Ovary (tissue), 9 donors: ENCODE results near the gene PHF2. TPM values are rescaled to one million over a fixed set of nuclear protein-coding genes. Genes with fewer than 3 reads are reported as not detected.

Experiments
- DNase-seq, 5 donors: peaks; one replicate each; pipeline ENCODE4 v3.0.0-alpha.2; 2019 to 2020
- H3K27ac ChIP-seq, 2 donors: fragments of 200-600 bp; one replicate each; pipeline versions ENCODE4 v1.5.1 to v1.8.0; 2019 to 2022
- H3K27me3 ChIP-seq: fragments of 200-600 bp; one replicate; pipeline ENCODE4 v1.8.0; 2022
- H3K36me3 ChIP-seq: fragments of 200-600 bp; sonication (generic); one replicate; pipeline ENCODE4 v1.5.1; 2019
- H3K4me1 ChIP-seq: one replicate; pipeline ENCODE4 v1.8.1; 2013; ENCODE audit warnings: mild to moderate bottlenecking, moderate library complexity; ENCODE audit not compliant: insufficient read depth
- H3K4me3 ChIP-seq: fragments of 200-600 bp; sonication (generic); one replicate; pipeline ENCODE4 v1.5.1; 2017
- H3K9me3 ChIP-seq, 2 donors: fragments of 200-600 bp in 1 of 2; sonication (generic) in 1 of 2; one replicate each; pipeline versions ENCODE4 v1.5.1 to v1.8.1; 2013 to 2019; ENCODE audit warnings: mild to moderate bottlenecking in 1 of 2, moderate library complexity in 1 of 2
- CTCF ChIP-seq, 3 donors: fragments of 450-650 bp in 2 of 3; fragments of 200-600 bp in 1 of 3; IDR thresholded peaks; one replicate each; pipeline versions ENCODE4 v1.5.1 to v1.8.0; 2016 to 2022; ENCODE audit warnings: antibody characterized with exemption in 3 of 3, mild to moderate bottlenecking in 1 of 3
- EP300 ChIP-seq: sonication (generic); formaldehyde crosslinking; IDR thresholded peaks from one replicate; pipeline ENCODE4 v1.6.1; 2017; ENCODE audit warnings: antibody characterized with exemption
- POLR2A ChIP-seq: fragments of 450-650 bp; IDR thresholded peaks from one replicate; pipeline ENCODE4 v1.6.1; 2017; ENCODE audit warnings: antibody characterized with exemption, mild to moderate bottlenecking, moderate library complexity
- WGBS, 3 donors: extraction: QIAGEN DNeasy Blood & Tissue Kit in 1 of 3; methylation state at CpG; one replicate each; pipeline versions ENCODE4 v1.1.5 to v1.1.7; 2013 to 2017; 5-methylcytosine and 5-hydroxymethylcytosine counted together
- intact Hi-C, 4 donors: fragments of 100-400 bp; cut with DNase I; formaldehyde crosslinking; loops; one replicate each; pipeline versions ENCODE4 v1.11.0 to v1.15.1; 2022 to 2023
- polyA plus RNA-seq, 2 donors: library from polyadenylated mRNA; stranded (reverse); fragments of 200-250 nt in 1 of 2; fragments of 350-450 nt in 1 of 2; fragmentation: Illumina TruSeq in 1 of 2; extraction: RNeasy Lipid Tissue Mini Kit (QIAGEN cat#74804) in 1 of 2; gene quantifications; one replicate each; pipeline ENCODE4 v1.2.3, GENCODE V29; 2013 to 2014
- total RNA-seq, 7 donors: library from RNA; depleted of rRNA in 2 of 7; stranded (reverse); fragments of >200 nt in 2 of 7; fragmentation: NEBNext Ultra II Directional in 3 of 7; extraction: Animal tissue kit (Norgen Biotek cat#: 25700) in 3 of 7; gene quantifications; one replicate each; pipeline versions ENCODE4 v1.1.0 to v1.2.4, GENCODE V29; 2016 to 2023
- donor health status: DM: no; HTN: no; CAD: no; lungs with moderate emphysema.
- donor health status: DM: no; HTN: no; CAD: no.
- donor health status: Bipolar disorder and iron deficiency.
- donor health status: DM: yes; HTN: yes; CAD: no.
- donor health status: DM: no; HTN: no; CAD: no.
- donor health status: DM: yes; HTN: yes; CAD: no.

The PHF2 gene
- total and polyA plus RNA-seq, 9 donors: 20.3 to 50.1 (median 39.7) TPM

- intact Hi-C loops: loop anchor here in 1 of 4 donors (5.0 to 10.0 kb wide), 2 partner anchors 55 to 1058 kb away; no protein-coding TSS in a partner anchor
These were observed 63.6 kb downstream of the PHF2 start for GRCh38 chr9:93640027-93640426.

GRCh38 chr9:93642961-93643360 lies 66.6 kb downstream of the PHF2 start:
- no peak overlapping the region for H3K27ac ChIP-seq
- no peak for TF ChIP-seq CTCF (IDR thresholded peaks at IDR 0.05)
- no peak for TF ChIP-seq POLR2A
- no peak for TF ChIP-seq EP300
- intact Hi-C loops: loop anchor here in 1 of 4 donors (5.0 to 10.0 kb wide), 2 partner anchors 58 to 1061 kb away; no protein-coding TSS in a partner anchor
- H3K27me3 ChIP-seq: no peaks in the 10 kb centered on the region
- no peak overlapping the region for H3K4me3 ChIP-seq
- 53 to 59% (median 59%) methylated on average over 5 of the region's 5 CpGs for WGBS, 3 donors
- H3K4me1 ChIP-seq: peaks cover 3% of the 10 kb centered on the region
- peak in 4 of 5 donors; percentile 6 to 24 (median 10) for DNase-seq
- H3K9me3 ChIP-seq: no peaks in the 10 kb centered on the region
- no peaks in the 10 kb centered on the region for H3K36me3 ChIP-seq

More at GRCh38 chr9:93640027-93640426, 63.6 kb downstream of the PHF2 start:
- Histone ChIP-seq H3K4me1 (peaks cover 3% of the 10 kb centered on the region), H3K27me3 (no peaks in the 10 kb centered on the region), H3K4me3 (no peak overlapping the region), H3K36me3 (no peaks in the 10 kb centered on the region), H3K9me3 (peaks cover 0 to 3% of the 10 kb centered on the region in 2 donors), H3K27ac (no peak overlapping the region)
- no peak for DNase-seq
- 95 to 99% (median 98%) methylated on average over 2 of the region's 2 CpGs for WGBS, 3 donors
- TF ChIP-seq POLR2A (no peak), EP300 (no peak), CTCF (IDR thresholded peaks at IDR 0.05) (no peak)

- WGBS, 3 donors: 78 to 92% (median 82%) methylated on average over 12 of the region's 12 CpGs
- H3K4me3 ChIP-seq: no peak overlapping the region
- TF ChIP-seq CTCF (IDR thresholded peaks at IDR 0.05) (no peak), POLR2A (no peak), EP300 (no peak)
- no peaks in the 10 kb centered on the region for H3K27me3 ChIP-seq
- peaks cover 3% of the 10 kb centered on the region for H3K4me1 ChIP-seq
- no peaks in the 10 kb centered on the region for H3K36me3 ChIP-seq
- intact Hi-C loops: loop anchor here in 1 of 4 donors (5.0 to 10.0 kb wide), 2 partner anchors 60 to 1062 kb away; no protein-coding TSS in a partner anchor
- H3K27ac ChIP-seq: no peak overlapping the region
- DNase-seq: peak in 4 of 5 donors; percentile 4 to 15 (median 8)
- H3K9me3 ChIP-seq: no peaks in the 10 kb centered on the region
These were observed 68.2 kb downstream of the PHF2 start for GRCh38 chr9:93644397-93645088.

GRCh38 chr9:93645149-93645889 lies 68.9 kb downstream of the PHF2 start:
- DNase-seq: peak; percentile 5 to 27 (median 11)
- intact Hi-C loops: loop anchor here in 1 of 4 donors (10.0 kb wide), 1 partner anchor 61 kb away; no protein-coding TSS in a partner anchor
- no peaks in the 10 kb centered on the region for H3K36me3 ChIP-seq

More at GRCh38 chr9:93645149-93645889, 68.9 kb downstream of the PHF2 start:
- Histone ChIP-seq H3K4me1 (peaks cover 3% of the 10 kb centered on the region), H3K27me3 (no peaks in the 10 kb centered on the region), H3K4me3 (no peak overlapping the region), H3K9me3 (no peaks in the 10 kb centered on the region), H3K27ac (no peak overlapping the region)
- TF ChIP-seq CTCF (IDR thresholded peaks at IDR 0.05) (no peak), EP300 (no peak), POLR2A (no peak)
- WGBS, 3 donors: 93 to 95% (median 93%) methylated on average over 28 of the region's 28 CpGs
